CD14-positive monocyte (primary cell): ENCODE measurements around the gene CILP2. TPM values are rescaled to one million over a fixed set of nuclear protein-coding genes. Genes with fewer than 3 reads are reported as not detected.

Source experiments
- DNase-seq, 3 donors: peaks; one replicate each; pipeline ENCODE4 v3.0.0-alpha.2; 2011 to 2022
- H2AFZ ChIP-seq: 2 replicates; pipeline ENCODE4 v1.6.0; 2012; ENCODE audit warnings: mild to moderate bottlenecking, low read depth, low read length, inconsistent platforms; ENCODE audit not compliant: insufficient read depth, poor library complexity, severe bottlenecking
- H3K27ac ChIP-seq, 2 donors: 1 replicate in 1 of 2; 2 replicates in 1 of 2; pipeline ENCODE4 v1.5.1; 2012 to 2013; ENCODE audit warnings: low read length in 2 of 2, control low read depth in 1 of 2, inconsistent platforms in 1 of 2, low read depth in 1 of 2, mild to moderate bottlenecking in 1 of 2
- H3K27me3 ChIP-seq, 2 donors: one replicate each; pipeline versions ENCODE4 v1.6.0 to v1.6.1; 2011 to 2013; ENCODE audit warnings: low read length in 2 of 2; ENCODE audit not compliant: control insufficient read depth in 2 of 2, insufficient read depth in 2 of 2
- H3K36me3 ChIP-seq, 2 donors: replicated peaks in 1 of 2; 1 replicate in 1 of 2; 2 replicates in 1 of 2; pipeline versions ENCODE4 v1.5.1 to v1.6.1; 2012 to 2013; ENCODE audit warnings: low read length in 2 of 2, control low read depth in 1 of 2, inconsistent platforms in 1 of 2, mild to moderate bottlenecking in 1 of 2; ENCODE audit not compliant: insufficient read depth in 2 of 2, control insufficient read depth in 1 of 2
- H3K4me1 ChIP-seq, 2 donors: 1 replicate in 1 of 2; 2 replicates in 1 of 2; pipeline versions ENCODE4 v1.5.1 to v1.6.1; 2012 to 2013; ENCODE audit warnings: low read length in 2 of 2, control low read depth in 1 of 2, inconsistent platforms in 1 of 2, mild to moderate bottlenecking in 1 of 2, moderate library complexity in 1 of 2; ENCODE audit not compliant: insufficient read depth in 2 of 2, control insufficient read depth in 1 of 2
- H3K4me2 ChIP-seq: replicated peaks from 2 replicates; pipeline ENCODE3; 2012; ENCODE audit warnings: low read length, moderate library complexity, mild to moderate bottlenecking; ENCODE audit not compliant: poor library complexity, severe bottlenecking; ENCODE audit errors: extremely low read depth
- H3K4me3 ChIP-seq, 3 experiments: fragments of 200-600 bp in 1 of 3; sonication (generic) in 1 of 3; replicated peaks in 1 of 3; 1 replicate in 2 of 3; 2 replicates in 1 of 3; pipeline ENCODE4 v1.5.1; 2011 to 2013; ENCODE audit warnings: low read length in 3 of 3, mild to moderate bottlenecking in 3 of 3, control low read depth in 2 of 3, low read depth in 2 of 3, inconsistent platforms in 1 of 3, moderate library complexity in 1 of 3
- H3K79me2 ChIP-seq: 2 replicates; pipeline ENCODE4 v1.6.0; 2012; ENCODE audit warnings: mild to moderate bottlenecking, control low read depth, inconsistent platforms, low read length, moderate library complexity; ENCODE audit not compliant: insufficient read depth
- H3K9ac ChIP-seq: 2 replicates; pipeline ENCODE4 v1.6.0; 2017; ENCODE audit warnings: low read length, mild to moderate bottlenecking; ENCODE audit not compliant: insufficient read depth, poor library complexity, severe bottlenecking
- H3K9me3 ChIP-seq, 2 donors: replicated peaks in 1 of 2; 1 replicate in 1 of 2; 2 replicates in 1 of 2; pipeline versions ENCODE4 v1.5.1 to v1.6.1; 2012 to 2013; ENCODE audit warnings: low read length in 2 of 2, control low read depth in 1 of 2; ENCODE audit not compliant: control insufficient read depth in 1 of 2, insufficient read depth in 1 of 2
- H4K20me1 ChIP-seq: 2 replicates; pipeline ENCODE4 v1.6.0; 2012; ENCODE audit warnings: mild to moderate bottlenecking, low read length, control low read depth, moderate library complexity; ENCODE audit not compliant: insufficient read depth
- H3K27ac Mint-ChIP-seq, 7 donors: one replicate each; pipeline ENCODE4 v1.8.0; 2020; ENCODE audit warnings: mild to moderate bottlenecking in 7 of 7, mixed read lengths in 7 of 7, moderate library complexity in 6 of 7, inconsistent platforms in 2 of 7
- H3K27me3 Mint-ChIP-seq, 3 donors: one replicate each; pipeline ENCODE4 v1.8.0; 2021 to 2022; ENCODE audit warnings: low read depth in 3 of 3, mild to moderate bottlenecking in 3 of 3, mixed read lengths in 3 of 3, moderate library complexity in 3 of 3, inconsistent platforms in 1 of 3
- H3K36me3 Mint-ChIP-seq, 2 donors: one replicate each; pipeline ENCODE4 v1.8.0; 2020; ENCODE audit warnings: mixed read lengths in 2 of 2, inconsistent platforms in 1 of 2, mild to moderate bottlenecking in 1 of 2
- H3K4me1 Mint-ChIP-seq: one replicate; pipeline ENCODE4 v1.8.0; 2020; ENCODE audit warnings: mild to moderate bottlenecking, mixed read lengths
- H3K4me3 Mint-ChIP-seq, 2 donors: one replicate each; pipeline ENCODE4 v1.8.0; 2020; ENCODE audit warnings: mild to moderate bottlenecking in 2 of 2, mixed read lengths in 2 of 2, moderate library complexity in 1 of 2
- H3K9me3 Mint-ChIP-seq, 7 donors: one replicate each; pipeline ENCODE4 v1.8.0; 2020 to 2022; ENCODE audit warnings: mixed read lengths in 7 of 7, mild to moderate bottlenecking in 6 of 7, moderate library complexity in 6 of 7, inconsistent platforms in 2 of 7
- CTCF ChIP-seq: fragments of 200-600 bp; IDR thresholded peaks from one replicate; pipeline ENCODE4 v1.8.0; 2022; ENCODE audit warnings: antibody characterized with exemption, mild to moderate bottlenecking
- WGBS: methylation state at CpG from one replicate; pipeline ENCODE4 v1.1.5; 2013; ENCODE audit warnings: missing lambda C conversion rate; ENCODE audit not compliant: insufficient coverage; 5-methylcytosine and 5-hydroxymethylcytosine counted together
- intact Hi-C, 2 donors: fragments of 100-400 bp; cut with micrococcal nuclease; formaldehyde crosslinking; loops; one replicate each; pipeline versions ENCODE4 v1.15.0 to v1.15.1; 2023
- polyA plus RNA-seq, 3 donors: library from polyadenylated mRNA; depleted of rRNA in 1 of 3; unstranded in 2 of 3; stranded (reverse) in 1 of 3; fragments of 300-500 nt in 2 of 3; fragments of >200 nt in 1 of 3; fragmentation: Illumina TruSeq in 2 of 3; gene quantifications; 1 replicate in 2 of 3; 2 replicates in 1 of 3; pipeline ENCODE4 v1.2.3, GENCODE V29; 2012 to 2021

The CILP2 gene
- polyA plus RNA-seq, 3 donors = 0.04 TPM; not detected in 2

- peak overlapping the region in 2 of 7 donors; percentile 50 for H3K27ac Mint-ChIP-seq
- peaks cover 69 to 72% of the 10 kb centered on the region in 2 donors for H3K36me3 Mint-ChIP-seq
- Histone ChIP-seq H3K4me1 (no peaks in the 10 kb centered on the region), H3K36me3 (peaks cover 66 to 74% of the 10 kb centered on the region in 2 donors), H3K4me3 (no peak overlapping the region), H3K27me3 (no peaks in the 10 kb centered on the region), H3K4me2 (no peak overlapping the region), H3K79me2 (no peaks in the 10 kb centered on the region), H2AFZ (no peak overlapping the region), H3K9ac (no peak overlapping the region), H4K20me1 (peaks cover 7% of the 10 kb centered on the region), H3K27ac (no peak overlapping the region), H3K9me3 (no peaks in the 10 kb centered on the region)
- H3K9me3 Mint-ChIP-seq = peaks cover 0 to 3% (median 0%) of the 10 kb centered on the region in 7 donors
- no peak for TF ChIP-seq CTCF
- intact Hi-C loops = no loop called here
- H3K4me3 Mint-ChIP-seq = no peak overlapping the region
- no peak for DNase-seq
- no peaks in the 10 kb centered on the region for H3K4me1 Mint-ChIP-seq
- WGBS = 97% methylated on average over 25 of the region's 27 CpGs
- peaks cover 0 to 3% (median 1%) of the 10 kb centered on the region in 3 donors for H3K27me3 Mint-ChIP-seq
These were observed 32.3 kb upstream of the CILP2 start for GRCh38 chr19:19505669-19506326.

GRCh38 chr19:19506592-19506991 is 31.5 kb upstream of the CILP2 start:
- peaks cover 0 to 2% (median 0%) of the 10 kb centered on the region in 7 donors for H3K9me3 Mint-ChIP-seq
- Histone ChIP-seq H4K20me1 (no peaks in the 10 kb centered on the region), H3K36me3 (peaks cover 58 to 66% of the 10 kb centered on the region in 2 donors), H3K27me3 (no peaks in the 10 kb centered on the region), H3K4me2 (no peak overlapping the region), H3K4me3 (no peak overlapping the region), H3K79me2 (no peaks in the 10 kb centered on the region), H3K9me3 (no peaks in the 10 kb centered on the region), H2AFZ (no peak overlapping the region), H3K4me1 (no peaks in the 10 kb centered on the region), H3K9ac (no peak overlapping the region), H3K27ac (no peak overlapping the region)
- no peaks in the 10 kb centered on the region for H3K4me1 Mint-ChIP-seq
- peaks cover 63 to 65% of the 10 kb centered on the region in 2 donors for H3K36me3 Mint-ChIP-seq
- no peak for TF ChIP-seq CTCF
- over 99% methylated on average over 10 of the region's 12 CpGs for WGBS
- H3K4me3 Mint-ChIP-seq = no peak overlapping the region
- peaks cover 1 to 3% (median 2%) of the 10 kb centered on the region in 3 donors for H3K27me3 Mint-ChIP-seq
- DNase-seq = no peak
- H3K27ac Mint-ChIP-seq = peak overlapping the region in 1 of 7 donors; percentile 54
- intact Hi-C loops = no loop called here
